IMR-90 (cell line): ENCODE results near the gene KRTAP10-1. TPM values are rescaled to one million over a fixed set of nuclear protein-coding genes. Genes with fewer than 3 reads are reported as not detected.

Experiments
- ATAC-seq: fragments of 200-7000 bp; cut with Tn5 transposase; 2 replicates; pipeline ENCODE4 v1.9.1; 2020; ENCODE audit warnings: low read depth, mild to moderate bottlenecking, moderate library complexity
- BruUV-seq: library from RNA; stranded (reverse); fragments of 400-500 nt; replicated peaks from 2 replicates; lab custom pipeline; 2021; lab: Mats Ljungman, UMichigan
- CTCF ChIA-PET: fragments of 300-600 bp; formaldehyde crosslinking; extraction: SDS; loops from one replicate; lab custom pipeline; 2021; ENCODE audit warnings: antibody characterized with exemption; lab: Yijun Ruan, JAX
- POLR2A ChIA-PET: fragments of 300-600 bp; sonication (Branson Sonifier 250); formaldehyde crosslinking; loops from one replicate; lab custom pipeline; 2022; ENCODE audit warnings: antibody characterized with exemption; ENCODE audit not compliant: unreplicated experiment; lab: Charles Lee
- DNase-seq: peaks from one replicate; pipeline ENCODE4 v3.0.0; 2013
- H2AFZ ChIP-seq: replicated peaks from 2 replicates; pipeline ENCODE3; 2013; ENCODE audit warnings: low read length, mild to moderate bottlenecking; ENCODE audit not compliant: poor library complexity
- H2AK5ac ChIP-seq: 2 replicates; pipeline ENCODE4 v1.6.1; 2013; ENCODE audit warnings: low read depth, low read length, inconsistent platforms
- H2AK9ac ChIP-seq: replicated peaks from 2 replicates; pipeline ENCODE3; 2013; ENCODE audit warnings: mild to moderate bottlenecking, low read depth, low read length, moderate library complexity; ENCODE audit not compliant: poor library complexity
- H2BK120ac ChIP-seq: 2 replicates; pipeline ENCODE4 v1.6.1; 2013; ENCODE audit warnings: low read depth, low read length, inconsistent platforms
- H2BK15ac ChIP-seq: 3 replicates; pipeline ENCODE4 v1.6.1; 2013; ENCODE audit warnings: low read depth, low read length, inconsistent platforms
- H2BK20ac ChIP-seq: 2 replicates; pipeline ENCODE4 v1.6.1; 2013; ENCODE audit warnings: low read depth, mild to moderate bottlenecking, inconsistent platforms, low read length, moderate library complexity
- H2BK5ac ChIP-seq: 2 replicates; pipeline ENCODE4 v1.6.1; 2013; ENCODE audit warnings: mild to moderate bottlenecking, low read depth, low read length, inconsistent platforms; ENCODE audit not compliant: poor library complexity, severe bottlenecking
- H3K14ac ChIP-seq: replicated peaks from 2 replicates; pipeline ENCODE4 v1.6.1; 2013; ENCODE audit warnings: low read depth, low read length, inconsistent platforms
- H3K18ac ChIP-seq: 2 replicates; pipeline ENCODE4 v1.6.1; 2013; ENCODE audit warnings: low read depth, low read length, control low read depth
- H3K23ac ChIP-seq: 2 replicates; pipeline ENCODE4 v1.6.1; 2013; ENCODE audit warnings: low read depth, low read length, inconsistent platforms
- H3K27ac ChIP-seq: 2 replicates; pipeline ENCODE4 v1.5.1; 2013; ENCODE audit warnings: mild to moderate bottlenecking, control low read depth, low read length; ENCODE audit not compliant: insufficient read depth
- H3K27me3 ChIP-seq: 2 replicates; pipeline ENCODE4 v1.6.1; 2013; ENCODE audit warnings: low read length; ENCODE audit not compliant: control insufficient read depth, insufficient read depth
- H3K36me3 ChIP-seq: 2 replicates; pipeline ENCODE4 v1.6.1; 2013; ENCODE audit warnings: low read length, mixed read lengths; ENCODE audit not compliant: control insufficient read depth, insufficient read depth
- H3K4ac ChIP-seq: 2 replicates; pipeline ENCODE4 v1.6.1; 2013; ENCODE audit warnings: low read depth, low read length, inconsistent platforms
- H3K4me1 ChIP-seq: 2 replicates; pipeline ENCODE4 v1.6.1; 2013; ENCODE audit warnings: low read length, mixed read lengths; ENCODE audit not compliant: control insufficient read depth, insufficient read depth
- H3K4me2 ChIP-seq: 2 replicates; pipeline ENCODE4 v1.6.1; 2013; ENCODE audit warnings: low read depth, mild to moderate bottlenecking, control low read depth, low read length, moderate library complexity
- H3K4me3 ChIP-seq: 2 replicates; pipeline ENCODE4 v1.5.1; 2013; ENCODE audit warnings: low read depth, mild to moderate bottlenecking, control low read depth, low read length, moderate library complexity; ENCODE audit not compliant: insufficient read depth
- H3K56ac ChIP-seq: 2 replicates; pipeline ENCODE4 v1.6.1; 2013; ENCODE audit warnings: low read length, inconsistent platforms; ENCODE audit not compliant: insufficient read depth; ENCODE audit errors: extremely low read depth
- H3K79me1 ChIP-seq, 2 experiments: 2 replicates each; pipeline ENCODE4 v1.6.1; 2013; ENCODE audit warnings: low read length in 2 of 2, inconsistent platforms in 1 of 2, low read depth in 1 of 2
- H3K9ac ChIP-seq: 2 replicates; pipeline ENCODE4 v1.6.1; 2013; ENCODE audit warnings: low read depth, low read length, control low read depth
- H3K9me1 ChIP-seq: 2 replicates; pipeline ENCODE4 v1.6.1; 2013; ENCODE audit warnings: low read length, inconsistent platforms; ENCODE audit not compliant: insufficient read depth
- H3K9me3 ChIP-seq: 2 replicates; pipeline ENCODE4 v1.6.1; 2013; ENCODE audit warnings: low read length; ENCODE audit not compliant: control insufficient read depth, insufficient read depth
- H4K20me1 ChIP-seq: 2 replicates; pipeline ENCODE4 v1.6.1; 2013; ENCODE audit warnings: low read length, inconsistent platforms; ENCODE audit not compliant: insufficient read depth
- H4K5ac ChIP-seq: 2 replicates; pipeline ENCODE4 v1.6.1; 2013; ENCODE audit warnings: mild to moderate bottlenecking, low read depth, low read length, control low read depth
- H4K8ac ChIP-seq, 2 experiments: 2 replicates each; pipeline ENCODE4 v1.6.1; 2013; ENCODE audit warnings: low read depth in 2 of 2, low read length in 2 of 2, control low read depth in 1 of 2, inconsistent platforms in 1 of 2
- H4K91ac ChIP-seq: 2 replicates; pipeline ENCODE4 v1.6.1; 2013; ENCODE audit warnings: low read depth, low read length, inconsistent platforms; ENCODE audit not compliant: insufficient read depth
- CHD1 ChIP-seq: IDR thresholded peaks from 2 replicates; pipeline ENCODE4 v1.6.1; 2012; ENCODE audit warnings: low read depth, low read length, improper control_type of control experiment
- FOS ChIP-seq: fragments of 150-350 bp; IDR thresholded peaks from 2 replicates; pipeline ENCODE4 v1.6.1; 2016; ENCODE audit warnings: low read depth, low read length
- RFX5 ChIP-seq: IDR thresholded peaks from 2 replicates; pipeline ENCODE4 v1.8.0; 2012; ENCODE audit warnings: low read depth, mild to moderate bottlenecking, low read length, moderate library complexity
- WGBS, 2 experiments: methylation state at CpG; one replicate each; pipeline versions ENCODE4 v1.1.5 to v1.1.7; 2013; ENCODE audit warnings: missing lambda C conversion rate in 2 of 2; ENCODE audit not compliant: insufficient read length in 1 of 2; ENCODE audit errors: extremely low coverage in 2 of 2; 5-methylcytosine and 5-hydroxymethylcytosine counted together
- dilution Hi-C: fragments of 300-500 bp; cut with HindIII; formaldehyde crosslinking; loops from one replicate; pipeline ENCODE4 v1.14.3; 2018; ENCODE audit warnings: low sequenced_read_pairs; ENCODE audit not compliant: unreplicated experiment
- in situ Hi-C: fragments of 300-500 bp; cut with MboI; formaldehyde crosslinking; loops from 3 replicates; pipeline ENCODE4 v1.14.3; 2019; ENCODE audit warnings: low sequenced_read_pairs, inconsistent platforms, mixed read lengths
- intact Hi-C: fragments of 100-400 bp; cut with micrococcal nuclease; formaldehyde crosslinking; loops from 2 replicates; pipeline ENCODE4 v1.10.0; 2022
- polyA plus RNA-seq, 3 experiments: library from polyadenylated mRNA; depleted of rRNA; stranded (reverse); fragments of >200 nt; gene quantifications; 2 replicates each; pipeline ENCODE4 v1.2.3, GENCODE V29; 2012; ENCODE audit warnings: low replicate concordance in 1 of 3
- total RNA-seq: library from RNA; depleted of rRNA; stranded (reverse); fragments of >200 nt; gene quantifications from 2 replicates; pipeline ENCODE4 v1.2.3, GENCODE V29; 2012

KRTAP10-1 gene
- total and polyA plus RNA-seq, 2 of the 4 experiments (the other 2 are of a cell fraction): not detected

- no peak for TF ChIP-seq RFX5
- TF ChIP-seq FOS: no peak
- TF ChIP-seq CHD1: no peak
- Histone ChIP-seq H3K4me1 (no peaks in the 10 kb centered on the region), H2AFZ (no peak overlapping the region), H2AK5ac (no peak overlapping the region), H3K4ac (no peak overlapping the region), H3K36me3 (no peaks in the 10 kb centered on the region), H3K9me1 (no peaks in the 10 kb centered on the region), H3K79me1 (no peaks in the 10 kb centered on the region), H3K14ac (no peak overlapping the region), H3K56ac (no peak overlapping the region), H4K8ac (no peak overlapping the region), H3K9ac (no peak overlapping the region), H3K27ac (no peak overlapping the region), H2AK9ac (no peak overlapping the region), H4K91ac (no peak overlapping the region), H3K4me3 (no peak overlapping the region), H2BK20ac (no peak overlapping the region), H3K27me3 (no peaks in the 10 kb centered on the region), H4K5ac (no peak overlapping the region), H2BK15ac (no peak overlapping the region), H2BK5ac (no peak overlapping the region), H3K18ac (no peak overlapping the region), H3K9me3 (peaks cover 21% of the 10 kb centered on the region), H3K4me2 (no peak overlapping the region), H4K20me1 (no peaks in the 10 kb centered on the region), H3K23ac (no peak overlapping the region), H2BK120ac (no peak overlapping the region)
- intact Hi-C loops (no loop called here), dilution Hi-C loops (no loop called here), in situ Hi-C loops (no loop called here)
- ATAC-seq: no peak
- CTCF ChIA-PET: no interaction called here
- WGBS, 2 experiments: 72% methylated on average over 13 of the region's 20 CpGs; no CpG with 5 or more reads in 1 of the 2 experiments
- BruUV-seq: no TSS peak
- DNase-seq: no peak
- POLR2A ChIA-PET: no interaction called here
These were observed 14.5 kb downstream of the KRTAP10-1 start for GRCh38 chr21:44525391-44526095.
